ENCODE results near the gene SPTSSA. TPM values are rescaled to one million over a fixed set of nuclear protein-coding genes. Genes with fewer than 3 reads are reported as not detected.

SPTSSA gene
- 20.0 and 36.7 TPM in 2 replicates for total RNA-seq

GRCh38 chr14:34462132-34462893 is at the start of gene SPTSSA:
TSS of gene SPTSSA (minus strand) at chr14:34462240. CDS start at chr14:34462207, 33 bp downstream.

Other genes starting within 250 kb of the SPTSSA start
- 51.4 and 63.9 TPM in 2 replicates for gene EAPP, start 77.5 kb upstream of the SPTSSA start, total RNA-seq
- gene SNX6, start 167.9 kb upstream of the SPTSSA start, total RNA-seq: 89.0 and 91.8 TPM in 2 replicates

Data from smooth muscle cell of bladder (primary cell).